HEK293T (cell line): ENCODE measurements around the gene GDF10.

Experiments used
- BHLHE40 ChIP-seq: fragments of 450-650 bp; IDR thresholded peaks from 2 replicates; pipeline ENCODE4 v1.6.1; 2016; ENCODE audit warnings: mild to moderate bottlenecking, moderate library complexity, borderline replicate concordance
- FOXM1 ChIP-seq: fragments of 450-650 bp; IDR thresholded peaks from 2 replicates; pipeline ENCODE4 v1.6.1; 2017; ENCODE audit warnings: mild to moderate bottlenecking, borderline replicate concordance
- L3MBTL2 ChIP-seq: fragments of 450-650 bp; conservative IDR thresholded peaks from 2 replicates; pipeline ENCODE4 v1.6.1; 2016; ENCODE audit warnings: mild to moderate bottlenecking
- NFRKB ChIP-seq: fragments of 450-650 bp; IDR thresholded peaks from 2 replicates; pipeline ENCODE4 v1.6.1; 2016; ENCODE audit warnings: mild to moderate bottlenecking, moderate library complexity
- PKNOX1 ChIP-seq: fragments of 450-650 bp; IDR thresholded peaks from 2 replicates; pipeline ENCODE4 v1.6.1; 2016
- SP1 ChIP-seq: fragments of 450-650 bp; IDR thresholded peaks from 2 replicates; pipeline ENCODE4 v1.6.1; 2017
- TARDBP ChIP-seq: fragments of 450-650 bp; IDR thresholded peaks from 2 replicates; pipeline ENCODE4 v1.6.1; 2016

- TF ChIP-seq BHLHE40 (no peak), SP1 (no peak), PKNOX1 (no peak), TARDBP (no peak), FOXM1 (no peak), L3MBTL2 (no peak), NFRKB (no peak)
Observed at GRCh38 chr10:47359101-47359500, 59.1 kb downstream of the GDF10 start.
